Thoracic aorta (tissue), 2 donors: Measurements from ENCODE around the gene NFIX. TPM values are rescaled to one million over a fixed set of nuclear protein-coding genes. Genes with fewer than 3 reads are reported as not detected.
A peak's percentile ranks its signal among the peaks of the same experiment; 100 is the strongest.

Experiments used
- ATAC-seq: fragments of 150-250 bp; one replicate; pipeline ENCODE4 v1.8.0; 2017; ENCODE audit warnings: low read depth; ENCODE audit not compliant: insufficient number of reproducible peaks, low FRiP score
- DNase-seq: peaks from one replicate; pipeline ENCODE4 v3.0.0-alpha.2; 2020; ENCODE audit warnings: low spot score
- H3K27ac ChIP-seq, 2 donors: fragments of 200-600 bp; sonication (generic); 1 replicate in 1 of 2; 2 replicates in 1 of 2; pipeline ENCODE4 v1.5.1; 2016; ENCODE audit warnings: mild to moderate bottlenecking in 2 of 2, moderate library complexity in 2 of 2
- H3K27me3 ChIP-seq: fragments of 200-600 bp; sonication (generic); replicated peaks from 2 replicates; pipeline ENCODE4 v1.6.0; 2016; ENCODE audit warnings: mild to moderate bottlenecking; ENCODE audit not compliant: insufficient read depth
- H3K36me3 ChIP-seq: fragments of 200-600 bp; sonication (generic); one replicate; pipeline ENCODE4 v1.5.1; 2016
- H3K4me1 ChIP-seq, 2 donors: fragments of 200-600 bp; sonication (generic); 1 replicate in 1 of 2; 2 replicates in 1 of 2; pipeline versions ENCODE4 v1.5.1 to v1.6.0; 2016; ENCODE audit warnings: low read depth in 2 of 2, mild to moderate bottlenecking in 1 of 2; ENCODE audit not compliant: control insufficient read depth in 1 of 2
- H3K4me3 ChIP-seq: fragments of 200-600 bp; sonication (generic); 2 replicates; pipeline ENCODE4 v1.5.1; 2016; ENCODE audit warnings: mild to moderate bottlenecking
- H3K9me3 ChIP-seq: fragments of 200-600 bp; sonication (generic); 2 replicates; pipeline ENCODE4 v1.5.1; 2016
- CTCF ChIP-seq: fragments of 200-600 bp; sonication (generic); IDR thresholded peaks from one replicate; pipeline ENCODE4 v1.5.1; 2019; ENCODE audit warnings: antibody characterized with exemption
- total RNA-seq, 2 donors: library from RNA; depleted of rRNA; stranded (reverse); fragments of >200 nt; gene quantifications; one replicate each; pipeline versions ENCODE4 v1.1.0 to v1.2.3, GENCODE V29; 2016

The NFIX gene
- total RNA-seq, 2 donors from 2014 or later, result 126 to 145 TPM

- DNase-seq (no peak), ATAC-seq (no peak)
- no peak overlapping the region for H3K27ac ChIP-seq
- H3K4me1 ChIP-seq, result peaks cover 16 to 44% of the 10 kb centered on the region in 2 donors
- peak overlapping the region; percentile 94 for H3K4me3 ChIP-seq
- no peak for TF ChIP-seq CTCF
- H3K9me3 ChIP-seq, result no peaks in the 10 kb centered on the region
- no peaks in the 10 kb centered on the region for H3K36me3 ChIP-seq
- no peaks in the 10 kb centered on the region for H3K27me3 ChIP-seq
These were observed 123.3 kb downstream of the NFIX start for GRCh38 chr19:13118424-13119193.

- no peaks in the 10 kb centered on the region for H3K36me3 ChIP-seq
- H3K4me3 ChIP-seq, result peak overlapping the region; percentile 94
- no peaks in the 10 kb centered on the region for H3K9me3 ChIP-seq
- H3K27me3 ChIP-seq, result no peaks in the 10 kb centered on the region
- H3K27ac ChIP-seq, result no peak overlapping the region
- DNase-seq (no peak), ATAC-seq (no peak)
- TF ChIP-seq CTCF, result no peak
- peaks cover 16 to 44% of the 10 kb centered on the region in 2 donors for H3K4me1 ChIP-seq
These were observed 124.4 kb downstream of the NFIX start for GRCh38 chr19:13119627-13120026.

- Histone ChIP-seq H3K36me3 (no peaks in the 10 kb centered on the region), H3K27me3 (no peaks in the 10 kb centered on the region), H3K4me3 (no peak overlapping the region), H3K9me3 (no peaks in the 10 kb centered on the region), H3K27ac (no peak overlapping the region), H3K4me1 (peaks cover 16 to 44% of the 10 kb centered on the region in 2 donors)
- DNase-seq (no peak), ATAC-seq (no peak)
- TF ChIP-seq CTCF, result no peak
These were observed 124.8 kb downstream of the NFIX start for GRCh38 chr19:13120031-13120430.

- H3K9me3 ChIP-seq, result no peaks in the 10 kb centered on the region
- H3K4me1 ChIP-seq, result peaks cover 11 to 37% of the 10 kb centered on the region in 2 donors
- no peaks in the 10 kb centered on the region for H3K27me3 ChIP-seq
- no peaks in the 10 kb centered on the region for H3K36me3 ChIP-seq
- no peak for ATAC-seq
- no peak for DNase-seq
- H3K27ac ChIP-seq, result no peak overlapping the region
- no peak overlapping the region for H3K4me3 ChIP-seq
- no peak for TF ChIP-seq CTCF
These were observed 125.5 kb downstream of the NFIX start for GRCh38 chr19:13120817-13121216.

GRCh38 chr19:13121551-13122274 is 126.4 kb downstream of the NFIX start:
- no peak for ATAC-seq
- no peak overlapping the region for H3K4me3 ChIP-seq
- no peak overlapping the region for H3K27ac ChIP-seq
- H3K27me3 ChIP-seq, result no peaks in the 10 kb centered on the region
- no peak for TF ChIP-seq CTCF
- no peak for DNase-seq
- H3K9me3 ChIP-seq, result no peaks in the 10 kb centered on the region
- peaks cover 7 to 32% of the 10 kb centered on the region in 2 donors for H3K4me1 ChIP-seq
- no peaks in the 10 kb centered on the region for H3K36me3 ChIP-seq
